IMR-90 (cell line): ENCODE measurements around the gene CCDC63. TPM values are rescaled to one million over a fixed set of nuclear protein-coding genes. Genes with fewer than 3 reads are reported as not detected.

ENCODE experiments used
- ATAC-seq: fragments of 200-7000 bp; cut with Tn5 transposase; 2 replicates; pipeline ENCODE4 v1.9.1; 2020; ENCODE audit warnings: low read depth, mild to moderate bottlenecking, moderate library complexity
- BruUV-seq: library from RNA; stranded (reverse); fragments of 400-500 nt; replicated peaks from 2 replicates; lab custom pipeline; 2021; lab: Mats Ljungman, UMichigan
- CTCF ChIA-PET: fragments of 300-600 bp; formaldehyde crosslinking; extraction: SDS; loops from one replicate; lab custom pipeline; 2021; ENCODE audit warnings: antibody characterized with exemption; lab: Yijun Ruan, JAX
- POLR2A ChIA-PET: fragments of 300-600 bp; sonication (Branson Sonifier 250); formaldehyde crosslinking; loops from one replicate; lab custom pipeline; 2022; ENCODE audit warnings: antibody characterized with exemption; ENCODE audit not compliant: unreplicated experiment; lab: Charles Lee
- DNase-seq: peaks from one replicate; pipeline ENCODE4 v3.0.0; 2013
- H2AFZ ChIP-seq: replicated peaks from 2 replicates; pipeline ENCODE3; 2013; ENCODE audit warnings: low read length, mild to moderate bottlenecking; ENCODE audit not compliant: poor library complexity
- H2AK5ac ChIP-seq: 2 replicates; pipeline ENCODE4 v1.6.1; 2013; ENCODE audit warnings: low read depth, low read length, inconsistent platforms
- H2AK9ac ChIP-seq: replicated peaks from 2 replicates; pipeline ENCODE3; 2013; ENCODE audit warnings: mild to moderate bottlenecking, low read depth, low read length, moderate library complexity; ENCODE audit not compliant: poor library complexity
- H2BK120ac ChIP-seq: 2 replicates; pipeline ENCODE4 v1.6.1; 2013; ENCODE audit warnings: low read depth, low read length, inconsistent platforms
- H2BK15ac ChIP-seq: 3 replicates; pipeline ENCODE4 v1.6.1; 2013; ENCODE audit warnings: low read depth, low read length, inconsistent platforms
- H2BK20ac ChIP-seq: 2 replicates; pipeline ENCODE4 v1.6.1; 2013; ENCODE audit warnings: low read depth, mild to moderate bottlenecking, inconsistent platforms, low read length, moderate library complexity
- H2BK5ac ChIP-seq: 2 replicates; pipeline ENCODE4 v1.6.1; 2013; ENCODE audit warnings: mild to moderate bottlenecking, low read depth, low read length, inconsistent platforms; ENCODE audit not compliant: poor library complexity, severe bottlenecking
- H3K14ac ChIP-seq: replicated peaks from 2 replicates; pipeline ENCODE4 v1.6.1; 2013; ENCODE audit warnings: low read depth, low read length, inconsistent platforms
- H3K18ac ChIP-seq: 2 replicates; pipeline ENCODE4 v1.6.1; 2013; ENCODE audit warnings: low read depth, low read length, control low read depth
- H3K23ac ChIP-seq: 2 replicates; pipeline ENCODE4 v1.6.1; 2013; ENCODE audit warnings: low read depth, low read length, inconsistent platforms
- H3K27ac ChIP-seq: 2 replicates; pipeline ENCODE4 v1.5.1; 2013; ENCODE audit warnings: mild to moderate bottlenecking, control low read depth, low read length; ENCODE audit not compliant: insufficient read depth
- H3K27me3 ChIP-seq: 2 replicates; pipeline ENCODE4 v1.6.1; 2013; ENCODE audit warnings: low read length; ENCODE audit not compliant: control insufficient read depth, insufficient read depth
- H3K36me3 ChIP-seq: 2 replicates; pipeline ENCODE4 v1.6.1; 2013; ENCODE audit warnings: low read length, mixed read lengths; ENCODE audit not compliant: control insufficient read depth, insufficient read depth
- H3K4ac ChIP-seq: 2 replicates; pipeline ENCODE4 v1.6.1; 2013; ENCODE audit warnings: low read depth, low read length, inconsistent platforms
- H3K4me1 ChIP-seq: 2 replicates; pipeline ENCODE4 v1.6.1; 2013; ENCODE audit warnings: low read length, mixed read lengths; ENCODE audit not compliant: control insufficient read depth, insufficient read depth
- H3K4me2 ChIP-seq: 2 replicates; pipeline ENCODE4 v1.6.1; 2013; ENCODE audit warnings: low read depth, mild to moderate bottlenecking, control low read depth, low read length, moderate library complexity
- H3K4me3 ChIP-seq: 2 replicates; pipeline ENCODE4 v1.5.1; 2013; ENCODE audit warnings: low read depth, mild to moderate bottlenecking, control low read depth, low read length, moderate library complexity; ENCODE audit not compliant: insufficient read depth
- H3K56ac ChIP-seq: 2 replicates; pipeline ENCODE4 v1.6.1; 2013; ENCODE audit warnings: low read length, inconsistent platforms; ENCODE audit not compliant: insufficient read depth; ENCODE audit errors: extremely low read depth
- H3K79me1 ChIP-seq, 2 experiments: 2 replicates each; pipeline ENCODE4 v1.6.1; 2013; ENCODE audit warnings: low read length in 2 of 2, inconsistent platforms in 1 of 2, low read depth in 1 of 2
- H3K9ac ChIP-seq: 2 replicates; pipeline ENCODE4 v1.6.1; 2013; ENCODE audit warnings: low read depth, low read length, control low read depth
- H3K9me1 ChIP-seq: 2 replicates; pipeline ENCODE4 v1.6.1; 2013; ENCODE audit warnings: low read length, inconsistent platforms; ENCODE audit not compliant: insufficient read depth
- H3K9me3 ChIP-seq: 2 replicates; pipeline ENCODE4 v1.6.1; 2013; ENCODE audit warnings: low read length; ENCODE audit not compliant: control insufficient read depth, insufficient read depth
- H4K20me1 ChIP-seq: 2 replicates; pipeline ENCODE4 v1.6.1; 2013; ENCODE audit warnings: low read length, inconsistent platforms; ENCODE audit not compliant: insufficient read depth
- H4K5ac ChIP-seq: 2 replicates; pipeline ENCODE4 v1.6.1; 2013; ENCODE audit warnings: mild to moderate bottlenecking, low read depth, low read length, control low read depth
- H4K8ac ChIP-seq, 2 experiments: 2 replicates each; pipeline ENCODE4 v1.6.1; 2013; ENCODE audit warnings: low read depth in 2 of 2, low read length in 2 of 2, control low read depth in 1 of 2, inconsistent platforms in 1 of 2
- H4K91ac ChIP-seq: 2 replicates; pipeline ENCODE4 v1.6.1; 2013; ENCODE audit warnings: low read depth, low read length, inconsistent platforms; ENCODE audit not compliant: insufficient read depth
- BHLHE40 ChIP-seq: fragments of 150-350 bp; IDR thresholded peaks from 2 replicates; pipeline ENCODE4 v1.6.1; 2016; ENCODE audit warnings: mild to moderate bottlenecking, low read depth, low read length
- CEBPB ChIP-seq: IDR thresholded peaks from 2 replicates; pipeline ENCODE4 v1.6.1; 2012; ENCODE audit warnings: low read depth, low read length, improper control_type of control experiment
- CHD1 ChIP-seq: IDR thresholded peaks from 2 replicates; pipeline ENCODE4 v1.6.1; 2012; ENCODE audit warnings: low read depth, low read length, improper control_type of control experiment
- CTCF ChIP-seq: conservative IDR thresholded peaks from 2 replicates; pipeline ENCODE4 v1.5.1; 2012; ENCODE audit warnings: mild to moderate bottlenecking, low read depth, low read length, improper control_type of control experiment
- ELK1 ChIP-seq: fragments of 150-350 bp; IDR thresholded peaks from 2 replicates; pipeline ENCODE4 v1.6.1; 2016; ENCODE audit warnings: low read depth, mild to moderate bottlenecking, low read length, moderate library complexity, borderline replicate concordance
- FOS ChIP-seq: fragments of 150-350 bp; IDR thresholded peaks from 2 replicates; pipeline ENCODE4 v1.6.1; 2016; ENCODE audit warnings: low read depth, low read length
- MAFK ChIP-seq: IDR thresholded peaks from 2 replicates; pipeline ENCODE4 v1.6.1; 2012; ENCODE audit warnings: low read depth, low read length, improper control_type of control experiment
- MAZ ChIP-seq: IDR thresholded peaks from 2 replicates; pipeline ENCODE4 v1.6.1; 2012; ENCODE audit warnings: low read depth, mild to moderate bottlenecking, low read length, improper control_type of control experiment, moderate library complexity, borderline replicate concordance
- MXI1 ChIP-seq: IDR thresholded peaks from 2 replicates; pipeline ENCODE4 v1.6.1; 2012; ENCODE audit warnings: low read depth, mild to moderate bottlenecking, low read length, moderate library complexity, borderline replicate concordance
- NFE2L2 ChIP-seq: fragments of 150-350 bp; IDR thresholded peaks from 2 replicates; pipeline ENCODE4 v1.6.1; 2016; ENCODE audit warnings: low read depth, mild to moderate bottlenecking, low read length
- POLR2A ChIP-seq: IDR thresholded peaks from 2 replicates; pipeline ENCODE4 v1.6.1; 2012; ENCODE audit warnings: mild to moderate bottlenecking, low read depth, low read length
- RAD21 ChIP-seq: IDR thresholded peaks from 2 replicates; pipeline ENCODE4 v1.6.1; 2012; ENCODE audit warnings: low read length, improper control_type of control experiment
- RCOR1 ChIP-seq: IDR thresholded peaks from 2 replicates; pipeline ENCODE4 v1.6.1; 2012; ENCODE audit warnings: mild to moderate bottlenecking, low read length, improper control_type of control experiment; ENCODE audit not compliant: insufficient replicate concordance
- RFX5 ChIP-seq: IDR thresholded peaks from 2 replicates; pipeline ENCODE4 v1.8.0; 2012; ENCODE audit warnings: low read depth, mild to moderate bottlenecking, low read length, moderate library complexity
- SMC3 ChIP-seq: fragments of 150-350 bp; IDR thresholded peaks from 2 replicates; pipeline ENCODE4 v1.6.1; 2016; ENCODE audit warnings: low read depth, mild to moderate bottlenecking, antibody characterized with exemption, low read length, moderate library complexity
- USF2 ChIP-seq: fragments of 150-350 bp; IDR thresholded peaks from 2 replicates; pipeline ENCODE4 v1.6.1; 2017; ENCODE audit warnings: mild to moderate bottlenecking, antibody characterized with exemption, low read length, low read depth
- WGBS, 2 experiments: methylation state at CpG; one replicate each; pipeline versions ENCODE4 v1.1.5 to v1.1.7; 2013; ENCODE audit warnings: missing lambda C conversion rate in 2 of 2; ENCODE audit not compliant: insufficient read length in 1 of 2; ENCODE audit errors: extremely low coverage in 2 of 2; 5-methylcytosine and 5-hydroxymethylcytosine counted together
- dilution Hi-C: fragments of 300-500 bp; cut with HindIII; formaldehyde crosslinking; loops from one replicate; pipeline ENCODE4 v1.14.3; 2018; ENCODE audit warnings: low sequenced_read_pairs; ENCODE audit not compliant: unreplicated experiment
- in situ Hi-C: fragments of 300-500 bp; cut with MboI; formaldehyde crosslinking; loops from 3 replicates; pipeline ENCODE4 v1.14.3; 2019; ENCODE audit warnings: low sequenced_read_pairs, inconsistent platforms, mixed read lengths
- intact Hi-C: fragments of 100-400 bp; cut with micrococcal nuclease; formaldehyde crosslinking; loops from 2 replicates; pipeline ENCODE4 v1.10.0; 2022
- polyA plus RNA-seq, 3 experiments: library from polyadenylated mRNA; depleted of rRNA; stranded (reverse); fragments of >200 nt; gene quantifications; 2 replicates each; pipeline ENCODE4 v1.2.3, GENCODE V29; 2012; ENCODE audit warnings: low replicate concordance in 1 of 3
- total RNA-seq: library from RNA; depleted of rRNA; stranded (reverse); fragments of >200 nt; gene quantifications from 2 replicates; pipeline ENCODE4 v1.2.3, GENCODE V29; 2012

The CCDC63 gene
- total and polyA plus RNA-seq, 2 of the 4 experiments (the other 2 are of a cell fraction): not detected

- WGBS, 2 experiments: no CpG with 5 or more reads among the region's 8 CpGs
- H2BK15ac ChIP-seq: no peak overlapping the region
- ChIA-PET POLR2A (no interaction called here), CTCF (no interaction called here)
- H3K79me1 ChIP-seq: no peaks in the 10 kb centered on the region
- H2BK20ac ChIP-seq: no peak overlapping the region
- no peak overlapping the region for H3K27ac ChIP-seq
- no peak overlapping the region for H4K8ac ChIP-seq
- no peak overlapping the region for H2BK120ac ChIP-seq
- DNase-seq (no peak), ATAC-seq (no peak)
- H3K56ac ChIP-seq: no peak overlapping the region
- no peak overlapping the region for H2AFZ ChIP-seq
- dilution Hi-C loops (no loop called here), intact Hi-C loops (no loop called here), in situ Hi-C loops (no loop called here)
- no peak overlapping the region for H4K5ac ChIP-seq
- H3K9me1 ChIP-seq: no peaks in the 10 kb centered on the region
- no peak overlapping the region for H3K9ac ChIP-seq
- H3K36me3 ChIP-seq: no peaks in the 10 kb centered on the region
- H3K9me3 ChIP-seq: no peaks in the 10 kb centered on the region
- no peak overlapping the region for H2AK5ac ChIP-seq
- BruUV-seq: no TSS peak
- H3K4me1 ChIP-seq: no peaks in the 10 kb centered on the region
- H2BK5ac ChIP-seq: no peak overlapping the region
- H3K4ac ChIP-seq: no peak overlapping the region
- no peaks in the 10 kb centered on the region for H4K20me1 ChIP-seq
- no peak overlapping the region for H3K18ac ChIP-seq
- H3K27me3 ChIP-seq: peaks cover 4% of the 10 kb centered on the region
- no peak overlapping the region for H2AK9ac ChIP-seq
- no peak for TF ChIP-seq SMC3
- no peak for TF ChIP-seq MAZ
- no peak for TF ChIP-seq MXI1
- TF ChIP-seq USF2: no peak
- no peak for TF ChIP-seq FOS
- no peak for TF ChIP-seq CHD1
- TF ChIP-seq CTCF: no peak
- TF ChIP-seq MAFK: no peak
- TF ChIP-seq NFE2L2: no peak
- TF ChIP-seq RAD21: no peak
- TF ChIP-seq BHLHE40: no peak
- TF ChIP-seq RCOR1: no peak
- no peak for TF ChIP-seq CEBPB
- no peak for TF ChIP-seq POLR2A
- no peak for TF ChIP-seq RFX5
- no peak for TF ChIP-seq ELK1
- H3K14ac ChIP-seq: no peak overlapping the region
- no peak overlapping the region for H3K4me2 ChIP-seq
- no peak overlapping the region for H3K23ac ChIP-seq
- no peak overlapping the region for H4K91ac ChIP-seq
- H3K4me3 ChIP-seq: no peak overlapping the region
Measured at GRCh38 chr12:110813285-110813684, 33.5 kb upstream of the CCDC63 start.
